Fibroblast of skin of left biceps (primary cell): ENCODE measurements around the gene SOWAHA.

Experiments used
- DNase-seq, 2 experiments: peaks; one replicate each; pipeline ENCODE4 v3.0.0-alpha.2; 2013; ENCODE audit warnings: low read depth in 2 of 2

SOWAHA gene

DNA sequence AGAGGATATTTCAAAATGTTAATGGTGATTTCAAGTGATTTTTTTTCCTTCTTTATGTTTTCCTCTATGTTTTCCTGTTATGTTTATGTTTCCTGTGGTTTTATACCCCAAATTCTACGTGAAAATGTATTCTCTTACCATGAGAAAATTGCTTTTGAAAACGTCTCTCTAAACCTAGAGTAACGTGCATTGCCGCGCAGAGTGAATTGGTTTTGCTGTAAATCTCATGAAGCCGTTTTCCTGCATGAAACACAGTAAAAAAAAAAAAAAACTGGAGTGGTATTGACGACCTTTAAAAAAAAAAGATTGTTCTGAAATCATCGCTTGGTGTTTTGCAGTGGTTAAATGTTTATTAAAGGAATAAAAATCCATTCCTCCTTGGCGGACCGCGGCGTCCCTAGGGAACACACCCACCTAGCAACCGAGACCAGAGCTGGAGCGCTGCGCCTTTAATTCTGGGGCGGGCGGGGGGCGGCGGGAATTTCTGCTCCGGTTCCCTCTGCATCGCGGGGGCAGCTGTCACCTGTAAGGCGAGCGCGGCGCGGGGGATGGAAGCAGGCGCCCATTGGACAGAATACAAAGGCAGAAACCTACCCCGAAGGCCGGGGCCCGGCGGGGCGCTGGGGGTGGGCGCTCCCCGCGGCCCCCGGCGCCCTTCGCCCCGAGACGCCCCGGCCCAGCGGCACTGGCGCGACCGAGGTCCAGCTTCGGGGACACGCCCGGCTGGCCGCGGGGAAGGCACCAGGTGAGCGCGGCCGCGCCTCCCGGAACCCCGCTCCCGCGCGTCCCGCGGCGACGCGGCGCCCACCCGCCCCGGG, at the start of gene SOWAHA:
TSS of gene SOWAHA (plus strand) at position 522 of the 818 bp plus-strand sequence. CDS start 320 bp downstream, outside the sequence.
- DNase-seq: no peak

DNA sequence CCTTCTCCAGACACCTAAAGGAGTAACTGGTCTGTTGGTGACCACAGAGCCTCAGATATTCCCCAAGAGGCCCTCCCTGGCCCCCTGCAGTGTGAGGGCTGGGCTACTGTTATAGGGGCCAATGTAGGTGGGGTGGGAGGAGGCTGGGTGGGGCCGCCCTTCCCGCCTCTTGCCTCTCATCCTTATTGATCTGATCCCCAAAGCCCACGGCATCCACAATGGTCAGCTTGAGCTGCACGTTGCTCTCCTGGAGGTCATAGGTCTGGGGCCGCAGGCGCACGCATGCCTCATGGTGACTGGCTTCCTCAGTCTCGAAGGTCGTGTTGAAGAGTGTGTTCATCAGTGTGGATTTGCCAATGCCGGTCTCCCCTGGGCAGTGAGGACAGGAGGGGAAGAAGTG, 49.1 kb upstream of the SOWAHA start:
- no peak for DNase-seq

DNA sequence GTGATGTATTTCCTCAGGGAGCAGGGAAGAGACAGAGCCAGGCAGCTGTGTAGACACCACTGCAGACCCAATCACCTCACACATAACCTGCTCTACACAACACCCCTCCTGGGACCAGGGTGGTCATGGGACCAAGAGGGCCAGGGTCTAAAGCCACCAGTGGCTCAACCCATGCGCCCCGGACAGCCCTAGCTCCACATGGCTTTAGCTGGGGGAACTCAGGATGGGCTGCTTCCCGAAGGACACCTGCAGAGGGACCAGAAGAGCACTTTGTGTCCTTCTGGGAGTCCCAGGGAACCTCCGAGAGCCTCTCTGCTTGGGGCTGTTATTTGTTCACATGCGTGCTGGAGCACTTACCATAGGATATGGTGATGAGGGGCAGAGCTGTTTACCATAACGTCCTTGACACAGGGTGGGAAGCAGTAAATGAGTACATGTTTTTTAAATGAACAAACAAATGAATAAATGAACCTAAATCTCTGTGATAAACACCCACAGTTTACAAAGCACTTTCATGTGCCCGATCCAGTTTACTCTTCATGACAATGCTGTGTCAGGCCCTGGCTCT, 48.3 kb upstream of the SOWAHA start:
- DNase-seq: no peak

DNA sequence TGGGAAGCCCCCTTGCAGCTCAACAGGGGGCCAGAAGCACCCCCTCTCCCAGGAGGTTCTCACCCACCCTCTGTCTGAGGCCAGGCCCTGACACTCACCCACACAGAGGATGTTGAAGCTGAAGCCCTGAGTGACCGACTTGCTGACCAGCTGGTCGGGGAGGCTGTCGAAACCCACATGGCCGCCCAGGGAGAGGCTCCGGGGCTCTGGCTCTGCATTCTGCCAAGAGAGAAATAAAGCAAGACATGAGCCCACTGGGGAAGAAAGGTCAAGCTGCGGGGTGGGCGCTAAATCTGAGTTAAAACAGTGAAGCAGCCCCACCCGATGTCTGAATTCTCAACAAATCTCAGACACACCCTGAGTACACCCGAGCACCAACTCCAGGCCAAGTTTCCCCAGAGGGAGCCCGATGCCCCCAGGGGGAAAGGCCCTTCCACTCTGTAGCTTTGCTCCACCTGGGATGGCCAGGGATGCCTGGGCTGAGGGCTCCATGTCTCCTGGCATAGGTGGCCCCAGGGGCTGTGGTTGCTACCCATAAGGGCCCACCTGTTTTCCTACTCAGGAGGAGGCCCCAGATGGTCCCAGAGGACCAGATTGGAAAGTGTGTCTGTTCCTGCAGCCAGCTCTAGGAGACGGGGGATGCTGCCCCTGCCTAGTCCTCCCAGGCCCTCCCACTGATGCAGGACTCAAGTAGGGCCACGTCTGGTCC, 47.6 kb upstream of the SOWAHA start:
- no peak for DNase-seq

DNA sequence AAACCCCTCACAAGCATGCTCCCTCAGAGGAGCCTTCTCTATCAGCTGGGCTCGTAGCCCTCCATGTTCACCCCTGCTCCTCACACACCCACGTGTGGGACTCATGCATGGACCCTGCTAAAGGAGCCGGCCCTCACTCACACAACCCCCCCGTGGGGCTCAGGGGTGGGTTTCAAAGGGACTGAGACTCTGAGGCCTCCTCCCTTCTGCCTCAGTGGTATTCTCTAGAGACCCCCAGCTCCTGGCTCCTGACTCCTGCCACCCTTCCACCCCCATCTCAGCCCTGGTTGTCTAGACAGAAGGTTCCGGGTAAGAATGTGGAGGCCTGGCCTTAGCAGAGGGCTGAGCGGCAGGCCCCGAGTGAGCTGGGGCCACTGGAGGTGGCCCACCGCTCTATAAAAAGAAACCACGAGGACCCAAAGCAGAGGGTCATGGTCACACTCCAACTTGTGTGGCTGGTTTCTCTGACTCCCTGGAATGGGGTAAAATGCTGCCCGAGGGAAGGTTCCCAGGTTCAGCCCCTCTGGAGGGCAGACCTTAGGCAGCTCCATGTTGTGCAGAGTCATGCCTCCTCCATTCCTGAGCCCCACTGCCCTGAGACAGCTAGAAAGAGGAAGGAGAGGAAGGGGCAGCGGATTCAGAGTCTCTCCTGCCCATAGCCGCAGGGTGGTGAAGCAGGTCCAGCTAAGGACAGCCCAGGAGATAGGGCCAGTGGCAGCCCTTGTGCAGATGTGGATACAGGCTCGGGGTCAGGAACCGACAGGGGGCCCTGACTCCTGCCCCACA, 46.9 kb upstream of the SOWAHA start:
- DNase-seq: no peak

DNA sequence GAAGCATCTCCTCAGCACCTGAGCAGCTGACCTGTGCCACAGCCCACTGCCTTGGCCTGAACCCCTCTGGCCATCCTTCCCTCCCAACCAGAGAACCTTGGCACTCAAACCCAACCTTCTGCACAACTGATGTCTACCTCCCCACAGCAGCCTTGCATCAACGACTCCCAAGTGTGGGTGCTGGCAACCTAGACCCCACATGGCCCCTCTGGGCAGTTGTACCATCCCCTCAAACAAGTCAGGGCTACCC, 46.4 kb upstream of the SOWAHA start:
- no peak for DNase-seq

DNA sequence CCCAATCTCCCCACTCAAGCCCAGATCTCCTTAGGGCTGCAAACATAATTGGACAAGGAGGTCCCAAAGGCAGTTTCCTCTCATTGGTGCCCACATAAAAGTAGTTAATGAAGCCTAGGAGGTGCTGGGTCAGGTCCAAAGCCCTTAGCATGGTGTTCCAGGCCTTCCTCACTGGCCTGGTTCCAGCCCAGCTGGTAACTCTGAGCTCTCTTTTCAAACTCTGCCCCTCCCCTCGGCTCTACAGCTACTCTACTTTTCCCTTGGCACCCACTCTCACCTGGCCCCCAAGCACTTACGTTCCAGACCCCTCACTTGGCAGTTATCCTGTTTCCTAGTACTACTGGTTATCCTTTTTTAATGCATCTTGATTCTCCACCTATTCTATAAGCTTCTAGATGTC, 46.0 kb upstream of the SOWAHA start:
- no peak for DNase-seq

DNA sequence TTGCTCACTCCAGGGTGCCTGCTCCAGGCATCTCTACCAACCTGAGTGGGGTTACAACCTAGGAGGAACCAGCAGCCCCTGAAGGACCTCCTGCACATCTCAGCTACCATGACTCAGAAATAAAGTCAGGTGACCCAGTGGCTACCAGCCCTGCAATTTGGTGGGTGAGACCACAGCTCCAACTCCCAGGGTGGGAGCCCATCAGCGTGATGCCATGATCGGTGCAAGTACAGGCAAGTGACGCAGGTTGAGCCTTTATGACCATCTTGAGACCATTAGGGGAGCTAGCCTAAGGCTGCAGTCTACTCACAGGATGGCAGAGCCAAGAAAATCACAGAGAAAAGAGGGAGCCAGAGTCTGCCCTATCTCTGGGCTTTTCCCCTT, 44.6 kb upstream of the SOWAHA start:
- DNase-seq: no peak

DNA sequence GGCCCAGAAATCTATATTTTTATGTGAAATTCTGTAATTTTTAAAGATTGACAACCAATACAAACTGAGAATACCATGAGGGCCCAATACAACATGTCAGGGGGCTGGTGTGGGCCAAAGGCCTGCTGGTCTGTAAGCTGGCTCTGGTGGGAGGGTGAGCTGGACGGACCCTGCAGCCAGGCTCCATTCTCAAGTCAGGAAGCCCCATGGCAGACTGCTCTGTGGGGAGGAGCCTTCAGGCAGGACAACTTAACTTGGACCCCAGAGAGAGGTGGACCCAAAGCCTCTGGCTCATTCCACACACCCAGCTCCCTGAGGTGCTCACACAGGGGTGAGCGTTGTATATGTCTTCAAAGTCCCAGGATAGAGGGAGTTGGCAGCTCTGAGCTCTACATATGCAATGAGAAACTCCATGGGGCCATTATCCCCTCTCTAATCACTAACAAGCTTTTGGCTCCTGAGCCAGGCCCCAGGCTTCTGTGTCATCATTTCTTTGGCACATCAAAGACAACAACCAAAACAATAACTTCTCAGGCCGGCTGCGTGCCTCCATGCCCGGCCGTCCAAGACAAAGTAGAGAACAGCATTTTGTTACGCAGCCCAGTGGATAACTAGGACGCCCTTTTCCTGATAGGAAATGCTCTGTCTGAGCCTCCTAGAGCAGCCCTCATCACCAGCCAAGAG, 42.5 kb upstream of the SOWAHA start:
- DNase-seq: no peak

DNA sequence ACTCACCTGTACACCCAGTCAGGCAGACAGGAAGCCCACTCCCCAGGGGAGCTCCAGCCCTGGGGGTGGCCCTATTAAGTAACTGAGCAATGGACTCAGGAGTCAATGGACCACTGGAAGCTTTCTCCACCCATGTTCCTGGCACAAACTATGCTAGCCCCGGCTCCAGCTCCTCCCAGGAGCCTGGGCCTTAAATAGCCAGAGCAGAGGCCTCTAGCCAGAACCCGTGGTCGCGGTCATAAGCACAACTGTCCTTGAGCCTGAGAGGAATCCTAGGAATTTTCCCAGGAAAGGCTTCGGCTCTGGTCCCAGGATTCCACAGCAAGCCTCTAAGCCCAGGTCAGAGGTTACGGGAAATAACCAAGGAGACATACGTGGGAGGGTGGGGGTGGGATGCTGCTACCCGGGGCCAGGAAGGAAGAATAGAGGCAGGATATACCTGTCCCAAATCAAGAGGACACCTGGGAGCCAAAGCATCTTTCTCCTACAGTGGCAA, 41.6 kb upstream of the SOWAHA start:
- DNase-seq: no peak

DNA sequence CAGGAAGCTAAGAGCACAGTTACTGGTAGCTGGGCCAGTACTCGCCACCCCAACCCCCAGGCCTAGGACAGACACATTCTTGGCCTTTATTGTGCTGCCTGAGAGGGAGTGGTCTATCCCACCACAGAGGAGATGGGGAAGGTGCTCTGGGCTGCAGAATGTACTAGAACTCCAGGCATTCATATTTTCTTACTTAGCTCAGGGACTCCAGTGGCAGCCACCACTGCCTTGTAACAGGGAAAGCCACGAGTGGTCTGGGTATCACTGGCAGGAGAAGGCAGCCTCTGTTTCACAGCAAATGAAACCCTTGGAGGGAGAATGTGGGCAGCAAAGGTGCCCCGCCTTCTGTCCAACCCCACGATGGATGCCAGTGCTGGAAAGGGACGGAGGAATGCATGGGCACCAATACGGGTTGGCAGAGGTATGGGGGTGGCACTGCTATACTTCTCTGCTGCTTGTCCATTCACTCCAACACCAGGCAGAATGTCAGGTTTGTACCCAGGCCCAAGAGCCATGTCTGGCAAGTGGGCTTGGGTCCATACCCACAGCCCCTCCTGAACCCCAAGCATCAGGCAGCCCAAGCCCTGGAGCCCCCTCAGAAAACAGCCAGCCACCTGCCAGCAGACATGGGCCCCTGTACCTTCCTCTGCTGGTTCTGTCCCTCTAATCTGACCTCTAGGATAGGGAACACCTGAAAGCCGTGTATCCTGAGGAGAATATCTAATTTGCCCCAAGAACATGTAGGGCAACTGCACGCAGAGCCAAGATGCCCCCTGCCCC, 40.6 kb upstream of the SOWAHA start:
- no peak for DNase-seq

DNA sequence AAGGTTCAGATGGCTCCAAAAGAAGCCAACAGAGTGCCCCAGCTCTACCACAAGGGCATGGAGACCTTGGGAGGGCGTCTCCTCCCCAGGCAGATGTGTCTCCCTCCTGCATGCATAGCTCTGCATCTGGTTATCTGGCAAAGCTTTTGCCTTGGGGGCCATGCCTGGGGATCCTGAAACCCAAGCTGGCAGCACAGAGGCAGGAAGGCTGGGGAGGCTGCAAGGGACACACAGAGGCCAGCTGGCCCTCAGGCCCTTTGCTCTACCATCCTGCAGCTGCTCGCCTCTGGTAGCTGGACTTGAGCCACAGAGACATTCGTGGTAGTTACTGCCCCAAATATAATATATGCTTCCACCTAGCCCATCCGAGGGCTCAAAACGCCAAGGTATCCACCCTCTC, 40.0 kb upstream of the SOWAHA start:
- DNase-seq: no peak

DNA sequence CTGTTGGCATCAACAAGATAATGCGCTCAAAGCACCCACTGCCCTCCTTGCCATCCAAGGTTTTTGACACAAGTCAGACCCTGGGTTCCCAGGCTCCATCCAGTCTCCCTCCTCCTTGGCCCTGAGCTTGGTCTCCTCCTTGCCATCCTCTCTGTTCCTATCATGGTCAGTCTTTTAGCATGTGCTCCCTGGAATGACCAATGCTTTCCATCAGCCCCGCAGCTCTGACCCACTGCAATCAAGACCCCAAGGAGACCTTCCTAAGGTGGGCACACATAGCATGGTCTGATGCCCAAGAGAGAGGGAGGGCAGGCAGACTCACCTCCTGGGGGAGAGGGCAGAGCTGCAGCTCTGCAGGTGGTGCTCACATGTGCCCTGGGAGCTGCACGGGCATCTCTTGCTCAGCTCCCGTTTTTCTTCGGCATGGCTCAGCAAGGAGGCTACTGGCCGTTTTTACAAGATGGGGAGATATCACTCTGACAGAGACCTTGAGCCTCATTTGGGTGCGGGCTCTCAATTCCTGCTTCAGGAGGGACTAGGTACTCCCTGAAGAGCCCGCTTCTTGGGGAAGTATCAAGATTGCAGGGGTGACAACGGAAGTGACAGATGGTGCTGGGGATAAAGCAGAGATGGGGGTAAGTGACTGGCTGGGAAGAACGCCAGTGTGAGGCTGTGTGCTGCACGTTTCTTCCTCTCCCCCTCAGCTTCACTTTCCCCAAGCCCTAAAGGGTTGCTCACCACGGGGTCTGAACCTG, 39.3 kb upstream of the SOWAHA start:
- no peak for DNase-seq

DNA sequence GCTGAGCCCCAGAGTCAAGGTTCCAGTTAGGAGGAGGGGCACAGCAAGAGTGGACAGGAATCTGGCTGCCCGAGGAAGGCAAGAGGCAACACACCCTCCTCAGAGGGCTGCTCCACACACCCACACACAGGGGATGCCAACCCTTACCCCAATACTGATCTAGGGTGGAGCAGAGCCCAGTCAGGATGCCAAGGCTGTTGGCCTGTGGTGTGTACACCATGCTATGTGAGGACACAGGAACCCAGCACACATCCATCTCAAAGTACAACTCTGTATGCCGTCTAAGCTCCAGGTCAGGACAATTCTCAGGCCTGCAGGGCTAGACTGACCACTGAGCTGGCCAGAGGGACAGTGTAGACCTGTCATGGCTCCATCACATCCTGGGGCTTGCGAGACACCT, 38.7 kb upstream of the SOWAHA start:
- no peak for DNase-seq

DNA sequence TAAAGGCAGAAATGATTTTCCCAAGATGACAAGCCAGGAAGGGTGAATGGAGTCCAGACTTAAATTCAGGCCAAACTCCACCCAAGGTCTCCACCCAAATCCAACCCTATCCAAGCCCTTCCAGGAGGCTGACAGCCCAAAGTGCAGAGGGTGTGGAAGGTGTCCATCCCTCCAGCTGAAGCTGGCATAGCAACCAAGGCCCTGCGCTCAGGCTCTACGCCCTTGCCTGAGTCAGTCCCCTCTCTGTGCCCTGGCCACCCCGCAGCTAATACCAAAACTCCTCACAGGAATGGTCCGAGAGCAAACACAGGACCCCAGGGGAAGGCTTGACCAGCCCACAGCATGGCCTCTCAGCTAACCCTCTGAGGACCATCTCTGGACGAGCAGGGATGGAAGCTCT, 38.2 kb upstream of the SOWAHA start:
- no peak for DNase-seq

DNA sequence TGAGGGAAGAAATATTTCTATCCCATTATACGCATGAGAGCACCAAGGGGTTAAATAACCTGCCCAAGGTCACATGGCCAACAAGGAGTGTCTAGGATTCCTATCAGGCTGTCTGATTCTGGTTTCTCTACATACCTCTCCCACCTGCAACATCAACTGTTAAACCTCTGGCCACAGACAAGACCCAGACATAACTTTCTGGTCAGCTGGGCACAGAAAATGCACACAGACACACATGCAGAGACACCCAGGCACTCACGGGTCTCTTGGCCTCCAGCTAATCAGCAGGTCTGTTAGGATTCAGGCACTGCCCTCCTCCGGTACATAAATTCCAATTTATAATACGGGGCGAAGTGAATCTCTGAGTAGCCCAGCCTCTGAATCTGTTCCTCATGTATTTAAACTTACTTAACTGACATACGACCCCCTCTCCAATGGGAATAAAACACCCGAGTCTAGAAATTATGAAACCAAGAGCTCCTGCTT, 37.6 kb upstream of the SOWAHA start:
- DNase-seq: no peak

DNA sequence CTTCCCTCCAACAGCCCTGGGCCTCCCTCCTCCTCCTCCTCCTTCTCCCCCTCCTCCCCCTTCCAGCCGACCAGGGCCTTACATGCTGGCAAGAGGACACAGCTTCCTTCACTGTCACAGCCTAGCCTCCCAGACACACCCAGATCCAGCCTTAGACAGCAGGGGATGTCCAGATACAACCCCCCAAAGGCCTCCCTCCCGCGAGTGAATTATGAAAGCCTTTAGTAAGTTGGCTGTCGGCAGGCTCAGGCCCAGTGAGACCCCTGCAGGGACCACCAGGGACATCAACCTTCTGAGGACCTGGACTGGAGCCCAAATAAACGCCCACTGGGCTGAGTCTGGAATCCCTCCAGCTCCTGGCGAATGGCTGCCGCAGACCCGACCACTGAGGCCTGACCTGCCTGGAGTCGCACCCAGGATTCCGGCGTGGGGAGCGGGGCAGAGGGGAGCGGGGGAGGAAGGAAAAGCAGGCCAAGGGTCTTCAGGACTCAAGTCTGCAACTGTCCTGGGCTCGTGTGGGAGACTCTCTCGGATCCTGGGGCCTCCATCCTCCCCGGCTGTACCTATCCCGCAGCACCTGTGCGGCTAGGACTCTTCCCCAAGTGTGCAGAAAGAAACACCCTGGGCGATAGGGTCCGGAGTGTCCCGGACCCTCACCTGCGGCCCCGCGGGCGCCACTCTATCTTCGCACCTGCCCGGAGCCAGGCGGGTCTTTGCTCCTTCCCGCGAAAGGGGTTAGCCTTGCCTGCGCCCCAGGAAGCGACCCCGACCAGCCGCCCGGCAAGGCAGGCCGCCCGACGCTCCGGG, 36.8 kb upstream of the SOWAHA start:
- DNase-seq: no peak

DNA sequence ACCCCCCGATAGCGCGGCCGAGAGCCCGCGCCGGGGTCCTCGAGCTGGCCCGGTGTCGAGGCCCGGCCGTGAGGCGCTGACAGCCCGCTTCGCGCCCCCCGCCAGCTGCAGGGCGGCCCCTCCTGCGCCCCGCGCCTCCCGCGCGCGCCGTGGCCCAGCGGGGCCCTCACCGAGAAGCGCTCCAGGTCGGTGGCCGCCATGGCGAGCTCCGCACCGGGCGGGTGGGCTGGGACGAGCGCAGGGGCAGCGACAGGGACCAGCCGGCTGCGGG, 36.2 kb upstream of the SOWAHA start:
- DNase-seq: no peak
